HG02610 (cell line): ENCODE results near the gene JCHAIN.

Experiments used
- ATAC-seq: cut with Tn5 transposase; IDR thresholded peaks from one replicate; pipeline ENCODE4 v1.9.1; 2021; ENCODE audit warnings: mild to moderate bottlenecking, moderate library complexity; ENCODE audit not compliant: unreplicated experiment

The JCHAIN gene

DNA sequence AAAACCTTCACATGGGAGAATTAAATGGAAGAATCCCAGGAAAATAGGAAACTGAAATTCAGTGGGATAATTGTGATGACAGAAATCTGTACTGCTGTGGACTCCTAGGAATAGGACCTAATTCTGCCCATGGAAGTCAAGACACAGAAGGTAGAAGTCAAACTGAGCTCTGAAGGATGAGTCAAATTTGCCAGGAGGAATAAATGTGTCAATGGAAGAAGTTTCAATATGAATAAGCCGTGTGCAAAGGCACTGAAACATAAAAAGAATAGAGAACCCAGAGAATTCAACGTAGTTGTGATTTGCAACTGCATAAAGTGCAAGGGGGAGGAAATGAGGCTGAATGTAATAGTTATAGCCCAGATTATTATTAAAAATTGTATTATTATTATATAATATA is 26.1 kb downstream of the JCHAIN start:
- ATAC-seq, result peak; percentile 81

DNA sequence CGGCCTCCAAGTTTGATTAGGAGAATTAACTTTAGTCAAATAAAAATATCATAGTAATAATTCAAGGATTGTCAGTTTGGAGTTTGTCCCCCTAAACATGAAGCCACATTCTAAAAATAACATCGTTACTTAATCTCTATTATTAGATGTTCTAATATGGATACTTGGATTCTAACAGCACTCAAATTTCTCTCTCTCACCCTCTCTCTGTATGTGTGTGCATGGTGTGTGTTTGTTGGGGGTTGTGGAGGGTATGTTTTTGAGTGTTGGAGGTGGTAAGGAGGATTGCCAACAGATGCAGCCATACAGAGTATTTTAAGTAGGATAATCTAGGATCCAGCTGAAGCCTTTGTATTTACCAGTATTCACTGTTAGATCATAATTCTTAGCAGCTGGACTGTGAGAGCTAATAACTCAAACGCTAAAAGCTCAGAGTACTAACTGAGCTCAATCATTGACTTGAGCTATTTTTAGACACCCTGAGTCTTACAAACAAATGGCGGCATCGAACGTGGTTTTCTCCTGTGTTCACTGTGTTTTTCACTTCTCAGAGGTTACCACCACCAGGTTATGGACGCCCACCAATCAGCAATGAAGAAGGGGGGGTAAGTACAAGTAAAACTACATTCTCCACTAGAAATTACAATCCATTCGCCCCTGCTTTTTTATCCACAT is 28.9 kb downstream of the JCHAIN start:
- ATAC-seq, result no peak

DNA sequence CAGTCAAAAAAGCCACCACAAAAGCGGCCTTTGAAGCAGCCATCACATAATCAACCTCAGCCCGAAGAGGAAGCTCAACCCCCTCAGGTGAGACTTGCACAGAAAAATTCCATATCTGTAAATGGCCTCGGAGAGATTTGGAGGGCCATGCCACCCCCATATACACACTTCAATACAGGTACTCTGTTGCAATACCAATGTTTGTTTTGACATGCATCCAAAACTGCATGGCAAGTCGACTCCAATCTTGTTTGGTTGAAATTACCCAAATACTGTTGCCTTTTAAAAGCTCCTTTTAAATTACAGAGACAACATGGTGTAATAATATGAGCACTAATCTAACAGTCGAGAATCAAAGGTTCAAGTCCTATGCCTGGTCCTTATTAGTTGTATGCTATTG is 31.8 kb downstream of the JCHAIN start:
- no peak for ATAC-seq

DNA sequence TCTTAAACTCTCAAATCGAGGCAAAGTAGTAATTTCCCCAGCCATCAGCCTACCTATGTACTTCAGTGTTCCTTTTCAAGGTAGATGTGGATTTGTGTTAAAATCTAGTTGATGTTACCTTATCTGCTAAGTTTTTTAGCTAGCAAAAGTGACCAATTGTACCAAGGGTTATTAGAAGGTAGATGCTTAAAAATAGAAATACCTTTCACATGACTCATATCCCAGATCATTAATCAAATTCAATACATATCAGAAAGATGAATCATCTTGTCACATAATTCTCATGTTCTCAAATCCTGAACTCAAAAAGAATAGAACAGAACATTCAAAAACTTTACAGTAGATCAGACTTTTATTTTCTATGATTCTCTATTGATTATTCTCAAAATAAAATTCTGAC is 34.3 kb downstream of the JCHAIN start:
- no peak for ATAC-seq

DNA sequence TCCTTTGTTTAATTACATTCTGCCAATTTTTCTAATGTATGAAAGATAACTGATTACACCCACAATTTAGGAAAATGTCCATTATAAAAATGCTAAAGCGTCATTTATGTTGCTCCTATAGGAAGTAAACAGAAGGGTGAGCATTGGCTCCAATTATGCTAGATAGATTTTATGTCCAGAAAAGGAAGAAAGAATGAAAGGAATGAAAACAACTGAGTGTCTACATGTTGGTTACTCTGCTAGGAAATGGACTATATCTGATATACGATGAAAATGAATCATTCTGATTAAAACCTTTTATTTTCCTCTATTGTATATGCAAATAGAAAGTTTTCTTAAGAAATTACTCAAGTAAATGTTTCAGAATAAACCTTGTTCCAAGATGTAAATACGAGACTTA is 36.1 kb downstream of the JCHAIN start:
- no peak for ATAC-seq

DNA sequence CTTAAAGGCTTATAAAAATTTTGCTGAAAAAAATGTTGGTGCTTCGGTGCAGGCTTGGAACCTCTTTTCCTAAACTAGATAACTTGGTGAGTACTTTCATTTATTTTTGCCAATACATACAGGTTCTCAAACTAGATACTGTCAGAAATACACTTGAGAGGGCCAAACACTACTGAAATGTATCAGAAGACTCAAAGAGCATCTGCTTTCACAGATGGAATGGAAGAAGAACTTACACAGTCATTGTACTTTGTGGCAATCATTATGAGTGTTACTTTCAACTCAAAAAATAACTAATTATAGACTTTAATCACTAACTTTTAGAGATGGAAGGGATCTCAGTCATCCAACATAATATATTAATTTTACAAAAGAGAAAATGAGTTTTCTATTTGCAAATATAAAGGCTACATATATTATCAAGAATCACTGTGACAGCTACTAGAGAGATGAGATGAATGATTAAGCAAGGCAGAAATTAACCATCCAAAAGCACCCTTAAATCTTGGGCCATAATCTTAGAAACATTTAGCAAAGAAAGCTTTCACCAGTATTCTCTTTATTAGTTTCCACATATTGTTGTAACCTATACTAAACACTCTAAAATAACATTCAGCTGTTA is 36.7 kb downstream of the JCHAIN start:
- peak; percentile 90 for ATAC-seq

DNA sequence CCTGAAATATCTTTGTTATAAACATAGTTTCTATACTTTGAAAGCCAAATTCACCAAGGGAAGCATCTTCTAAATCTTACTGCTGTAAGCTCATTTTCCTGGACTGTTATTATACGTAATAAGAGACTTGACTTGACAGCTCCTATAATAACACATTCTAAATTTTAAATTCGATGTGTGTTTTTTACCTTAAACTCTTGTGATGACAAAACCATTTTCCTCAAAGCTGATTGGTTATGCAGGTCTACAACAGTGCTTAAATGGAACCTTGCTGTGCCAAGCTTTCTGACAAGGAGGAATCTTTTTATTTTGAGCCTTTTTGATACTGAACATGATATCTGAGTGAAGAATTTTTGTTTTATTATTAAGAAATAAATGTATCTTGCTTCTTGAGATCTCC is 37.9 kb downstream of the JCHAIN start, which contains the start of gene ENAM:
TSS of gene ENAM (plus strand) at position 301 of the 400 bp plus-strand sequence. CDS start 757 bp downstream, outside the sequence.
- ATAC-seq, result no peak

- no peak for ATAC-seq
Measured at GRCh38 chr4:70627620-70628019, 38.7 kb downstream of the JCHAIN start.

- no peak for ATAC-seq
Measured at GRCh38 chr4:70624226-70624793, 42.0 kb downstream of the JCHAIN start.

- ATAC-seq, result no peak
Measured at GRCh38 chr4:70623323-70623722, 43.0 kb downstream of the JCHAIN start.

DNA sequence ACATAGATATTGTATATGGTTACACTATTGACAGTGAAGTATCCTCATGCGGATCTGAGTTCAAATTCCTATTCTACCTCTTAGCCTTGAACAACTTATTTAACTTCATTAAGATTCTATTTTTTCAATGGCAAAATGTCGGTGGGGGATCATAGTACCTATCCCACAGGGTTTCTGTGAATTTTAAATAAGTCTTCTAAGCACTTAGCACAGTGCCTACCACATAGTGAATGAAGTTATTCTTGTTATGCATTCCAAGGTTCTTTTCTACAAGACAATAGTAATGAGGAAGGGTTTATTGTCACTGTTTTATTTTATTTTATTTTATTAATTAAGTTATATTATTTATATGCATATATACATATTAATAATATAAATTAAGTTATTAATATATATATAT is 46.5 kb downstream of the JCHAIN start:
- no peak for ATAC-seq

- no peak for ATAC-seq
Measured at GRCh38 chr4:70619288-70619687, 47.0 kb downstream of the JCHAIN start.

DNA sequence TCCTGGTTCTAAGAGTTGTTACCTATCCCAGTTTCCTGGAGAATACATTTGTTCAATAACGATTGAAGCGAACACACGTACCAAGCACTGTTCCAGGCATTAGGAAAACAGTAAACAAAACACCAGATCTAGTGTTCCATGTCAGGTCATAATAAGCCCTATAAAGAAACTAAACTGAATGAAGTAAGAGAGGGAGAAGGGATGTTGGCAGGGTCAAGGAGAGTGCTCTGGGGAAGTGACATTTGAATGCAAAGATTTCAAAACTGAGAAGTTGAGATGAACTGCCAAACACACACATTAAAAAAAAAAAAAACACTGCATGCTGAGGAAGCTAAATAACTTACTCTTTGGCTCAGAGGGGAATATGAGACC is 52.1 kb downstream of the JCHAIN start:
- ATAC-seq, result no peak

- ATAC-seq, result peak; percentile 64
Measured at GRCh38 chr4:70613306-70614183, 52.8 kb downstream of the JCHAIN start.

DNA sequence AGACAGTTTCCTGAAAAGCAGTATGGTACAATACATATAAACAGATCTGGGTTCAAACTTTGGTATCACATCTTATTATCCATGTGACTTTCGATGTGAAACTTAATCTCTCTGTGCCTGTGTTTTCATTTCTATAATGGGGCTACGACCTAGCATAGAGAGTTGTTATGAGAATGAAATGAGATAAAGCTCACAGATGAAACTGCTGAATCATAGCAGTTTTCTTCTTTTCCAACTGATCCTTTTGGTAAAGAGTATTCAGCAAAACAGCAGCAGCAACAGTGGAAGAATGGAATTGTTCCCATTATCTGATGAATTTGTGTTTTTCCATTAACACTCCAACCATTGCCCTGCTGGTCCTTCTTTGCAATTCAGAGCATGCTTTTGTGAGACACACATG is 58.0 kb downstream of the JCHAIN start:
- no peak for ATAC-seq

DNA sequence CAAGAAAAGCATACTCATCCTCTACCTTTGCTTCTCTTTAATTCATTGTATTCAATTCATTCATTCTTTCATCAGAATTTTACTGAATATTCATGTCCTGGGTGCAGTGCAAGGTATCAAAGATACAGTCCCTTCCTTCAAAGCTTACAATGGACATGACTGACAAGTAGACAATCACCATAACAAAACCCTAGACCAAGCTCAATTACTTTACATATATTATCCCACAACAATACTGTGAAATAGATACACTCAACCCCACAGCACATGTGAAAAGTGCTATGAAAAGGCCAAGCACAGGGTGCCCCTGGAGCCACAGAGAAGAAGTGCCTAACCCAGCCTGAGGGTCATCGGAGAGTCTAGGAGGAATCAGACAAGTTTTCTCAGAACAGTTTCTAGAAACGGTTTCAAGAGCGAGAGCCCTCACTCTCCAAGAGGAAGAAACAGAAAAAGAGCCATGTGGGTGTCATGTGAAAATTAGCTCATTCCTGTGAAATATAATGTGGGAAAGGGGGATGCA is 58.9 kb downstream of the JCHAIN start:
- no peak for ATAC-seq

GRCh38 chr4:70606459-70606858 is 59.8 kb downstream of the JCHAIN start:
- no peak for ATAC-seq
